GM12864 (cell line): ENCODE data around the gene HPD.
"Not testable (repeated sequence)": the region's sequence is repeated elsewhere in the genome, so short reads cannot be mapped to it uniquely, and the experiment has no call there.

Experiments used
- DNase-seq: peaks from one replicate; pipeline ENCODE4 v3.0.0-alpha.2; 2011; ENCODE audit warnings: low read depth
- H3K4me3 ChIP-seq: 2 replicates; pipeline ENCODE4 v1.5.1; 2011; ENCODE audit warnings: mild to moderate bottlenecking, low read depth, low read length, control low read depth
- TF ChIP-seq, protein P1 (sequence below): IDR thresholded peaks from 2 replicates; pipeline ENCODE4 v1.5.1; 2011; ENCODE audit warnings: low read depth, mild to moderate bottlenecking, moderate library complexity, low read length, control low read depth, inconsistent platforms; ENCODE audit errors: missing control alignments

HPD gene

DNA sequence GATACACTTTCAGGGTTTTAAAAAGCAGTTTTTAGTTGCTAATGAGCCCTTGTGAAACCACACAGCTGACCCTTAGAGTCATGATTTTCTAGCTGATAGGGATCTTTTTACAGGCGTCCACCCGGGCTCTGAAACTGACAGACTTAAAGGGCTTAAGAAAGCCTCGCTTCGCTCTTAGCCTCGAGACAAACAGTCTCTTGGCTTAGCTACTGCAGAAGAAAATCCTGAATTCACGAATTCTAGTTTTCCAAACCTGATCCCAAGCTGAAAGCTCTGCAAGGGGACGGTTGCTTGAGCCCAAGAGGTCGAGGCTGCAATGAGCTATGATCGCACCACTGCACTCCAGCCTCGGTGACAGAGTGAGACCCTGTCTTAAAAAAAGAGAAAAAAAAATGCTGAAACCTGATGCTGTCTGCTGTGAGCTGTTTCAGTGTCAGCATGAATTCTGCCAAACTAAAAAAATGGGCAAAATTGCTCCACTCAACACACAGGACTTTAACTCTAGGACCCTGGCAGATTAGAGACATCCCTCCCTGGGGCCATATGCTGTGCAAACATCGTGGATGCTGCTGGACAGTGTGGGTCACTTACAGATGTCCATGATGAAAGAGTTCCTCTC is 3.1 kb upstream of the HPD start:
- DNase-seq, result no peak
- TF ChIP-seq, protein P1, sequence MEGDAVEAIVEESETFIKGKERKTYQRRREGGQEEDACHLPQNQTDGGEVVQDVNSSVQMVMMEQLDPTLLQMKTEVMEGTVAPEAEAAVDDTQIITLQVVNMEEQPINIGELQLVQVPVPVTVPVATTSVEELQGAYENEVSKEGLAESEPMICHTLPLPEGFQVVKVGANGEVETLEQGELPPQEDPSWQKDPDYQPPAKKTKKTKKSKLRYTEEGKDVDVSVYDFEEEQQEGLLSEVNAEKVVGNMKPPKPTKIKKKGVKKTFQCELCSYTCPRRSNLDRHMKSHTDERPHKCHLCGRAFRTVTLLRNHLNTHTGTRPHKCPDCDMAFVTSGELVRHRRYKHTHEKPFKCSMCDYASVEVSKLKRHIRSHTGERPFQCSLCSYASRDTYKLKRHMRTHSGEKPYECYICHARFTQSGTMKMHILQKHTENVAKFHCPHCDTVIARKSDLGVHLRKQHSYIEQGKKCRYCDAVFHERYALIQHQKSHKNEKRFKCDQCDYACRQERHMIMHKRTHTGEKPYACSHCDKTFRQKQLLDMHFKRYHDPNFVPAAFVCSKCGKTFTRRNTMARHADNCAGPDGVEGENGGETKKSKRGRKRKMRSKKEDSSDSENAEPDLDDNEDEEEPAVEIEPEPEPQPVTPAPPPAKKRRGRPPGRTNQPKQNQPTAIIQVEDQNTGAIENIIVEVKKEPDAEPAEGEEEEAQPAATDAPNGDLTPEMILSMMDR, result no peak

DNA sequence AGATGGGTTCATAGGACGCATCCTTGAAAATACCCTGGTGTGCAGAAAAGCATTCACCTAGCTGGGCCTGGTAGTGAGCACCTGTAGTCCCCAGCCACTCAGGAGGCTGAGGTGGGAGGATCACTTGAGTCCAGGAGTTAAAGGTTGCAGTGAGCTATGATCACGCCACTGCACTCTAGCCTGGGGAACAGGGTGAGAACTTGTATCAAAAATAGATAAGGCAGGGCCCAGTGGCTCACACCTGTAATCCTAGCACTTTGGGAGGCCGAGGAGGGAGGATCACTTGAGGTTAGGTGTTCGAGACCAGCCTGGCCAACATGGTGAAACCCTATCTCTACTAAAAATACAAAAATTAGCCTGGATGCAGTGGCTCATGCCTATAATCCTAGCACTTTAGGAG is 2.0 kb upstream of the HPD start:
- not testable (repeated sequence) for H3K4me3 ChIP-seq, DNase-seq

More for the DNA sequence above, 3.1 kb upstream of the HPD start:
- no peak overlapping the region for H3K4me3 ChIP-seq

DNA sequence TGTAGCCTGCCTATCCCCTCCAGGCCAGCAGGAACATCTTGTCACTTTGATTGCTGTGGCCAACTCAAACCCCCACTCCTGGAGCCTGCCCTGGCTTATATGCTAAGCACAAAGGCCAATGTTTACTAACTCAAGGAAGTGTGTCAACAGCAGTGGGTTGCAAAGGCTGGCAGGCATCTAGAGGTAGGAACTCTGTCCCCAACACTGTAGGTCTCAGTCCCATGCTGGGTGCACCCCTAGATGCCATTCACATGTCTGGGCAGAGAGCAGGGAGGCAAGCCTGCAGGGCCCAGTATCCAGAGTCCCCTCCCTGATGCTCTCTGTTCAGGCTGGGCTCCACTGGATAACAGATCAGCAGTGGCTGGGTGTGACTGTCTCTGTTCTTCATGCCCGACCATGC is 1.6 kb upstream of the HPD start:
- no peak overlapping the region for H3K4me3 ChIP-seq
- TF ChIP-seq, protein P1, result no peak
- no peak for DNase-seq

DNA sequence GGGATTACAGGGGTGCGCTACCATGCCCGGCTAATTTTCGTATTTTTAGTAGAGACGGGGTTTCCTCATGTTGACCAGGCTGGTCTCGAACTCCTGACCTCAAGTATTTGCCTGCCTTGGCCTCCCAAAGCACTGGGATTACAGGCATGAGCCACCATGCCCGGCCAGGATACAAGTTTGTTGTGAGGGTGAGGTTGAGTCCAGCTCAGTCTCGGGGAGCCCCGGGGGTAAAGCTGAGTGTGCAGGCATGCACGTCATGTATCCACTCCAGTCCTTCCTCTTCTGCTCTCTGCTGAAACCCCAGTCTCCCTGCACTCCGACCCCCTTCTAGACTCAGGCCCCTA is 369 bp downstream of the HPD start:
- no peak for DNase-seq
- TF ChIP-seq, protein P1, result no peak
- H3K4me3 ChIP-seq, result no peak overlapping the region

DNA sequence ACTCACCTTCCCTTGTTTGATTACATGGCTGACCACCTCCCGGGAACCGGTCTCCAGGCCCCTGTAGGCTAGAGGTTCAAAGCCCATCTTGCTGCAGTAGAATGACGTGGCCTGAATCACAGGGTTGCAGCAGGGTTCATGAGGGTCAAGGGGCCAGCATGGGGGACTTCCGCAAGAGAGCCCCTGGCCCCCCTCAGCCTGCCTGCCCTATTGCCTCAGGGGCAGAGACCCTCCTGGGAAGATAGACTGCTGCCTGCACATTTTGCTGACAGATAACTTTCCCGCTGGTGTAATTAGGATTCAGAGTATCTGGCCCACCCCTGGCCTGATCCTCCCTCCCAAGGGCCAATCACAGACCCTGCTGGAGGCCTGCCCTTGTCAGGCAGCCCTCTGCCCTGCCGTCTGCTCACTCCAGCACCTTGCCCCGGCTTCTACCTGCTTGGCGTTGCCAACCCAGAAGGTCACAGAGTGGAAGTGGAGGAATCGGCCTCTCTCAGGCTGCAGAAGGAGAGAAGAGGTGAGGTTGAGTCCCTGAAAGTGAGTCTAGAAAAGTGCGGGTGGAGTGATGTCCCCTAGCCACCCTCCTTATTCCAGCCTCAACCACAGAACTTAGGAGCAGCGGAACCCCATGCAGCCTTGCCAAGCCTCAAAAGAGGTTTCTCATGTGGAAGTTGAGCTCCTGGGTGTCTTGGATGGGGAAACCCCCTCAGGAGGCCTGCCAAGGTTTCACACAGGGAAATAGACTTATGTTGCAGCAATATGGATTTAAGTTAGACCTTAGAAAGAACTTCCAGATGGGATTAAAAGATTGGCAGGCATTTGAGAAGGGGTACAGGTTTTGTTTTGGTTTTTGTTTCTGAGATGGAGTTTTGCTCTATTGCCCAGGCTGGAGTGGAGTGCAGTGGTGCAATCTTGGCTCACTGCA is 1.1 kb downstream of the HPD start:
- no peak overlapping the region for H3K4me3 ChIP-seq
- DNase-seq, result no peak
- TF ChIP-seq, protein P1, result no peak

DNA sequence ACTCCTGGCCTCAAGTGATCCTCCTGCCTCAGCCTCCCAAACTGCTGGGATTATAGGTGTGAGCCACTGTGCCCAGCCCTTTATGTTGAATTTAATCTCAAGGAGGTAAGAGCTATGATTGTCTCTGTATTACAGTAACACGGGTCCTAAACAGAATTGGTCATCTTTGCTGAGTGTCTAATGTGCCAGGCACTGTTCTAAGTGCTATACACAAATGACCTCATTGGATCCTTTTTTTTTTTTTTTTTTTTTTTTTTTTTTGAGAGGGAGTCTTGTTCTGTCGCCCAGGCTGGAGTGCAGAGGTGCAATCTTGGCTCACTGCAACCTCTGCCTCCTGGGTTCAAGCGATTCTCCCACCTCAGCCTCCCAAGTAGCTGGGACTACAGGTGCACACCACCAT is 6.3 kb downstream of the HPD start:
- not testable (repeated sequence) for H3K4me3 ChIP-seq, DNase-seq

DNA sequence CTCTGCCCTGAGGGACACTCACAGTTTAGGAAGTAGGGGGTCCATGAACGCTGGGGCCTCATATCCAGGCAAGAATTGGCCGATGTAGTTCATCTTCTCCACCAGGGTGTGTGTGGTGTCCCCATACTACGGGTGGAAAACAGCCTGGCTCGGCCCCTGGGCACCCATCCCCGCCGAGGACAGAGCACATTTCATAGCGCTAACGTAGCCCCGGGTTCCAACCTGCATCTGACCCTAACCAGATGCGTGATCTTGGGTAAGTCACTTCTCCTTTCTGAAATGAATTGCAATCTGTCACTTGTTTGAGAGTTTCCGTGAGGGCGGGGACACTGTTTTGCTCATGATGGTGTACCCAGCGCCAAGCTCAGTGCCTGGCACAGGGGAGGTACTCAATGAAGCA is 9.0 kb downstream of the HPD start:
- H3K4me3 ChIP-seq, result no peak overlapping the region
- DNase-seq, result no peak
- TF ChIP-seq, protein P1, result no peak

DNA sequence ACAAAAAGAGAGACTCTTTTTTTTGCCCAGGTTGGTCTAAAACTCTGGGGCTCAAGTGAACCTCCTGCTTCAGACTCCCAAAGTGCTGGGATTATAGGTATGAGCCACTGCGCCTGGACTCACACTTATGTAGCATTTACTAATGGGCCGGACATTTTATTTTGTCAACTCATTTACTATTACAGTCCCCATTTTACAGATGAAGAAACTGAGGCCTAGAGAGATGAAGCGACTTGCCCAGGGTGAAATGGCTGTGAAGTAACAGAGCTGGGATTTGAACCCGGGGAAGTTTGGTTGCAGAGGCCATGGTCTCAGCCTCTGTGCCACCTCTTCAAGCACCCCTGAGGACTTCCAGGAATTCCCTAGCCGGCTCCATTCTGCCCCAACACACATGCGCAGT is 9.4 kb downstream of the HPD start:
- DNase-seq, result no peak
- TF ChIP-seq, protein P1, result no peak
- no peak overlapping the region for H3K4me3 ChIP-seq
